HG03432 (cell line): Measurements from ENCODE around the gene HNRNPA2B1.

ENCODE experiments used
- ATAC-seq: cut with Tn5 transposase; IDR thresholded peaks from one replicate; pipeline ENCODE4 v1.9.1; 2021; ENCODE audit warnings: mild to moderate bottlenecking, moderate library complexity; ENCODE audit not compliant: unreplicated experiment

The HNRNPA2B1 gene

GRCh38 chr7:26200444-26201246 is at the start of gene HNRNPA2B1:
HNRNPA2B1 (minus strand) TSS chr7:26200746; CDS start chr7:26200577, 169 bp downstream.
- ATAC-seq = peak; percentile 64

- no peak for ATAC-seq
These were observed 49.7 kb upstream of the HNRNPA2B1 start for GRCh38 chr7:26250239-26250638.

- no peak for ATAC-seq
These were observed 44.6 kb upstream of the HNRNPA2B1 start for GRCh38 chr7:26245150-26245549.

- ATAC-seq = no peak
These were observed 37.5 kb upstream of the HNRNPA2B1 start for GRCh38 chr7:26238032-26238431.

GRCh38 chr7:26237035-26237807 is 36.7 kb upstream of the HNRNPA2B1 start:
- ATAC-seq = no peak

- no peak for ATAC-seq
These were observed 33.5 kb upstream of the HNRNPA2B1 start for GRCh38 chr7:26233902-26234511.

- ATAC-seq = no peak
These were observed 27.4 kb upstream of the HNRNPA2B1 start for GRCh38 chr7:26227987-26228386.

- ATAC-seq = no peak
These were observed 23.8 kb upstream of the HNRNPA2B1 start for GRCh38 chr7:26224359-26224758.

GRCh38 chr7:26216049-26216448 is 15.5 kb upstream of the HNRNPA2B1 start:
- no peak for ATAC-seq

- ATAC-seq = no peak
These were observed 13.4 kb upstream of the HNRNPA2B1 start for GRCh38 chr7:26213807-26214515.

GRCh38 chr7:26212921-26213718 is 12.6 kb upstream of the HNRNPA2B1 start:
- no peak for ATAC-seq

GRCh38 chr7:26208040-26208439 is 7.5 kb upstream of the HNRNPA2B1 start:
- no peak for ATAC-seq

- ATAC-seq = no peak
These were observed 2.5 kb upstream of the HNRNPA2B1 start for GRCh38 chr7:26203016-26203415.

- ATAC-seq = peak; percentile 8
These were observed 1.8 kb upstream of the HNRNPA2B1 start for GRCh38 chr7:26202019-26202990.

GRCh38 chr7:26201247-26202018 is 887 bp upstream of the HNRNPA2B1 start, which contains the start of gene CBX3:
CBX3 (plus strand) TSS chr7:26201745; CDS start chr7:26202999, 1,254 bp downstream.
- peak; percentile 50 for ATAC-seq

GRCh38 chr7:26200038-26200443 is 505 bp downstream of the HNRNPA2B1 start:
- peak; percentile 17 for ATAC-seq

- no peak for ATAC-seq
These were observed 1.1 kb downstream of the HNRNPA2B1 start for GRCh38 chr7:26199301-26200037.
